HFFc6 (cell line): ENCODE results near the gene P2RY11. TPM values are rescaled to one million over a fixed set of nuclear protein-coding genes. Genes with fewer than 3 reads are reported as not detected.

Experiments
- DNase-seq: peaks from one replicate; pipeline ENCODE4 v3.0.0-alpha.2; 2018
- H3K27ac Mint-ChIP-seq: 2 replicates; pipeline ENCODE4 v1.8.0; 2020; ENCODE audit warnings: mild to moderate bottlenecking, mixed read lengths
- H3K27me3 Mint-ChIP-seq: 2 replicates; pipeline ENCODE4 v1.8.0; 2021; ENCODE audit warnings: mild to moderate bottlenecking, moderate library complexity, mixed read lengths; ENCODE audit not compliant: insufficient read depth
- H3K36me3 Mint-ChIP-seq: 2 replicates; pipeline ENCODE4 v1.8.0; 2021; ENCODE audit warnings: low read depth, mixed read lengths
- H3K4me1 Mint-ChIP-seq: 2 replicates; pipeline ENCODE4 v1.8.0; 2020; ENCODE audit warnings: low read depth, mixed read lengths
- H3K4me3 Mint-ChIP-seq: 2 replicates; pipeline ENCODE4 v1.8.0; 2020; ENCODE audit warnings: mild to moderate bottlenecking, moderate library complexity, mixed read lengths
- H3K9me3 Mint-ChIP-seq: 2 replicates; pipeline ENCODE4 v1.8.0; 2020; ENCODE audit warnings: mild to moderate bottlenecking, mixed read lengths
- total RNA-seq, 6 experiments: library from RNA; stranded (reverse); fragmentation: NEBNext Ultra II Directional; extraction: Animal tissue kit (Norgen Biotek cat#: 25700); gene quantifications; 2 replicates in 1 of 6; 3 replicates in 5 of 6; pipeline ENCODE4 v1.2.3, GENCODE V29; 2021
- TF ChIP-seq, protein P1 (sequence below): fragments of 200-600 bp; sonication (generic); IDR thresholded peaks from 2 replicates; pipeline ENCODE4 v1.5.0; 2021; ENCODE audit warnings: antibody characterized with exemption, mild to moderate bottlenecking

P2RY11 gene
- total RNA-seq, 6 experiments from 2014 or later = 4.5 to 9.9 (median 5.4) TPM

DNA sequence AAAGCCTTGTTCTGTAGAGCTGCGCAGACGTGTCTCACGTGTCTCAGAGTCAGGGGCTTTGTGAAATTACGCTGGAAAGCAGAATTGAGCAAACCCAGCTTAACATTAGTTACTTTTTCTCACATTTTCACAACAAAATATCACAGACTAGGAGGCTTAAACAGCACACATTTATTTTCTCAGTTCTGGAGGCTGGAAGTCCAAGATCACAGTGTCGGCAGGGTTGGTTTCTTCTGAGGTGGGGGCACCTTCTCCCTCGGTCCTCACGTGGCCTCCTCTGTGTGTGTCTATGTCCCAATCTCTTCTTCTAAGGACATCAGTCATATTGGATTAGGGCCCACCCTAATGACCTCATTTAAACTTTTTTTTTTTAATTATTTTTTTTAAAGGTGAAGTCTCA is 12.9 kb downstream of the P2RY11 start:
- Mint-ChIP-seq H3K4me3 (no peak overlapping the region), H3K27me3 (peaks cover 10% of the 10 kb centered on the region), H3K9me3 (no peaks in the 10 kb centered on the region), H3K4me1 (peaks cover 19% of the 10 kb centered on the region), H3K27ac (no peak overlapping the region), H3K36me3 (peaks cover 5% of the 10 kb centered on the region)
- TF ChIP-seq, protein P1, sequence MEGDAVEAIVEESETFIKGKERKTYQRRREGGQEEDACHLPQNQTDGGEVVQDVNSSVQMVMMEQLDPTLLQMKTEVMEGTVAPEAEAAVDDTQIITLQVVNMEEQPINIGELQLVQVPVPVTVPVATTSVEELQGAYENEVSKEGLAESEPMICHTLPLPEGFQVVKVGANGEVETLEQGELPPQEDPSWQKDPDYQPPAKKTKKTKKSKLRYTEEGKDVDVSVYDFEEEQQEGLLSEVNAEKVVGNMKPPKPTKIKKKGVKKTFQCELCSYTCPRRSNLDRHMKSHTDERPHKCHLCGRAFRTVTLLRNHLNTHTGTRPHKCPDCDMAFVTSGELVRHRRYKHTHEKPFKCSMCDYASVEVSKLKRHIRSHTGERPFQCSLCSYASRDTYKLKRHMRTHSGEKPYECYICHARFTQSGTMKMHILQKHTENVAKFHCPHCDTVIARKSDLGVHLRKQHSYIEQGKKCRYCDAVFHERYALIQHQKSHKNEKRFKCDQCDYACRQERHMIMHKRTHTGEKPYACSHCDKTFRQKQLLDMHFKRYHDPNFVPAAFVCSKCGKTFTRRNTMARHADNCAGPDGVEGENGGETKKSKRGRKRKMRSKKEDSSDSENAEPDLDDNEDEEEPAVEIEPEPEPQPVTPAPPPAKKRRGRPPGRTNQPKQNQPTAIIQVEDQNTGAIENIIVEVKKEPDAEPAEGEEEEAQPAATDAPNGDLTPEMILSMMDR = no peak
- DNase-seq = no peak

DNA sequence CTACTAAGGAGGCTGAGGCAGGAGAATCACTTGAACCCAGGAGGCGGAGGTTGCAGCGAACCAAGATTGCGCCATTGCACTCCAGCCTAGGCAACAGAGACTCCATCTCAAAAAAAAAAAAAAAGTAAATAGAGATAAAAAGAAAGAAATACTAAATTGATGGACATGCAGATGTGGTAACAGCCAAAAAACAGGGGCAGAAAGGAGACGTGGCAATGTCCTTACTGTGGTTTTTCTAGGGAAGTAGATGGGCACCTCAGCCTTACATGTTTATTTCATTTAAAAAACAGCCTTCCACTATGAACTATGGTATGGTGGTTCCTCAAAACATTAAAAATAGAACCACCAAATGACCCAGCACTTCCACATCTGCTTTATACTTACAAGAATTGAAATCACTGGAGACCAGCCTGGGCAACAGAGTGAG is 14.7 kb downstream of the P2RY11 start:
- no peak overlapping the region for H3K4me3 Mint-ChIP-seq
- no peak for DNase-seq
- peaks cover 5% of the 10 kb centered on the region for H3K36me3 Mint-ChIP-seq
- H3K4me1 Mint-ChIP-seq = peaks cover 12% of the 10 kb centered on the region
- TF ChIP-seq, protein P1 = no peak
- peaks cover 4% of the 10 kb centered on the region; the same call in 1 of the 2 replicates for H3K27me3 Mint-ChIP-seq
- H3K27ac Mint-ChIP-seq = no peak overlapping the region
- no peaks in the 10 kb centered on the region for H3K9me3 Mint-ChIP-seq

DNA sequence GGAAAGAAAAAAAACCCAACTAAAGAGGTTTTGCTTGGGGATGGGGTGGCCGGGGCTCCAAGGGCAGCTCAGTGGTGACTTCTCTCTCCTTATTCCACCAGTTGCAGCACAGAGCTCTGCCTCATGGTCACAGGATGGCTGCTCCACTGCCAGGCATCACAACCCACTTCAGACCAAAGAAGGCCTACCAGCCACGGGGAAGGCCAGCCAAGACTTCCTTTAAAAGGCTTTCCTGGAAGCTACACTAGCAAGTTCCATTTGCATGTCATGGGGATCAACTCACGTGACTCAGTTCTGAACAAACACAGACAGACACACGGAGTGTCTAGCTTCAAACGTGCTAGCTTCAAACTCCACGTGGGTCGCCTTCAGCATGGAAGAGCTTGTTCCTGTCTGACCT is 21.4 kb downstream of the P2RY11 start:
- no peak for DNase-seq
- H3K27me3 Mint-ChIP-seq = no peaks in the 10 kb centered on the region; the same call in 1 of the 2 replicates
- TF ChIP-seq, protein P1 = no peak
- H3K27ac Mint-ChIP-seq = peak overlapping the region; percentile 55
- no peak overlapping the region for H3K4me3 Mint-ChIP-seq
- peaks cover 11% of the 10 kb centered on the region for H3K36me3 Mint-ChIP-seq
- H3K9me3 Mint-ChIP-seq = no peaks in the 10 kb centered on the region
- H3K4me1 Mint-ChIP-seq = peaks cover 15% of the 10 kb centered on the region

DNA sequence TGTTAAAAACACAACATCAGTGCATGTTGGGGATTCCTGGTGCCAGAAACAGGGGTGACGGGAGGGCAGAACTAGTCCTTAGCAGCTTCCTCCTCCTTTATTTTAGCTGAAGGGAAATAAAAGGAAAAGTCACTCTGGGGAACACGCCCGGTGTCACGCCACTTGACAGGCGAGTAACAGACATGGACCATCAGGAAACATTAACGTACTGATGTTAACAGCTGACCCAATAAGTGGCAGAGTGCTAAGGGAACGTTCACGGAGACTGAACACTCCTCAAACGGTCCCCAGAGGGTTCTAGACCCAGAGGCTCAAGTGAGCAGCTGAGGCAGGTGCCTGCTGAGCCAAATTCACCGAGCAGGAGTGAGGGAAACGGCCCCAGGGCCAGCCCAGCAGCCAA is 22.1 kb downstream of the P2RY11 start:
- DNase-seq = no peak
- no peaks in the 10 kb centered on the region; the same call in 1 of the 2 replicates for H3K27me3 Mint-ChIP-seq

DNA sequence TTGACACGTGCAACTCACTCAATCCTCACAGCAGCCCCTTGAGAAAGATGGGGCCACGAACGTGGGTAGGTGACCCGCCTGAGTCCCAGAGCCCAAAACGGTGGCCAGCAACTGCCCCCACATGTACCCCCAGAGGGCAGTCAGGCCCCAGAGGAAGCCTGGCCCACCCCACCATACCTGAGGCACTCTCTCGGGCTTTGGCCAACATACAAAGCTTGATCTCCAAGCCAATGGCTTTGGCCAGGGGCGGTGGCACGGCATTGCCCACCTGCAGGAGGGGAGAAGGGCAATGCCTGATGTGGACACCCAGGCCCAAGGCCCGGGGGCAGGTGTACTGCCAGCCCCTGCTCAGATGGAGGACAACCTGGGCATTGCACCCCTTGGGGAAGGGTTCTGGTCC is 22.5 kb downstream of the P2RY11 start:
- Mint-ChIP-seq H3K9me3 (no peaks in the 10 kb centered on the region), H3K27me3 (no peaks in the 10 kb centered on the region; the same call in 1 of the 2 replicates)

More for the DNA sequence above, 22.1 kb downstream of the P2RY11 start:
- TF ChIP-seq, protein P1 = no peak
- no peak overlapping the region for H3K27ac Mint-ChIP-seq
- no peak overlapping the region for H3K4me3 Mint-ChIP-seq
- H3K4me1 Mint-ChIP-seq = peaks cover 15% of the 10 kb centered on the region
- peaks cover 11% of the 10 kb centered on the region for H3K36me3 Mint-ChIP-seq
- H3K9me3 Mint-ChIP-seq = no peaks in the 10 kb centered on the region

More for the DNA sequence above, 22.5 kb downstream of the P2RY11 start:
- H3K4me3 Mint-ChIP-seq = no peak overlapping the region
- TF ChIP-seq, protein P1 = no peak
- DNase-seq = no peak
- peaks cover 11% of the 10 kb centered on the region for H3K36me3 Mint-ChIP-seq
- peaks cover 15% of the 10 kb centered on the region for H3K4me1 Mint-ChIP-seq
- H3K27ac Mint-ChIP-seq = no peak overlapping the region
